Duodenal mucosa (tissue), 2 donors: ENCODE results near the gene VASP.

ENCODE experiments used
- H3K27ac ChIP-seq: one replicate; pipeline ENCODE4 v1.7.0; 2013; ENCODE audit warnings: low read depth, low read length
- H3K27me3 ChIP-seq, 2 donors: one replicate each; pipeline ENCODE4 v1.7.0; 2013; ENCODE audit warnings: low read length in 2 of 2, control low read depth in 1 of 2; ENCODE audit not compliant: insufficient read depth in 2 of 2, control insufficient read depth in 1 of 2
- H3K36me3 ChIP-seq, 2 donors: one replicate each; pipeline ENCODE4 v1.7.0; 2013; ENCODE audit warnings: low read length in 2 of 2, control low read depth in 1 of 2; ENCODE audit not compliant: insufficient read depth in 2 of 2, control insufficient read depth in 1 of 2
- H3K4me1 ChIP-seq, 2 donors: one replicate each; pipeline ENCODE4 v1.7.0; 2013; ENCODE audit warnings: low read length in 2 of 2, control low read depth in 1 of 2; ENCODE audit not compliant: insufficient read depth in 2 of 2, control insufficient read depth in 1 of 2
- H3K4me3 ChIP-seq, 2 donors: one replicate each; pipeline ENCODE4 v1.7.0; 2013; ENCODE audit warnings: low read length in 2 of 2, low read depth in 1 of 2
- H3K9ac ChIP-seq, 2 donors: one replicate each; pipeline ENCODE4 v1.7.0; 2013; ENCODE audit warnings: low read length in 2 of 2, low read depth in 1 of 2
- H3K9me3 ChIP-seq, 2 donors: one replicate each; pipeline ENCODE4 v1.7.0; 2013; ENCODE audit warnings: low read length in 2 of 2, control low read depth in 1 of 2; ENCODE audit not compliant: control insufficient read depth in 1 of 2

Gene VASP

GRCh38 chr19:45497791-45498190 is 9.5 kb upstream of the VASP start:
- no peaks in the 10 kb centered on the region for H3K36me3 ChIP-seq
- H3K27me3 ChIP-seq: peaks cover 13 to 23% of the 10 kb centered on the region in 2 donors
- no peaks in the 10 kb centered on the region for H3K9me3 ChIP-seq
- H3K4me1 ChIP-seq: peaks cover 29 to 35% of the 10 kb centered on the region in 2 donors
- H3K27ac ChIP-seq: no peak overlapping the region
- H3K4me3 ChIP-seq: no peak overlapping the region
- H3K9ac ChIP-seq: no peak overlapping the region

- Histone ChIP-seq H3K27ac (no peak within 1 kb of the TSS), H3K9ac (peak within 1 kb of the TSS; percentile 48 to 57), H3K4me3 (peak within 1 kb of the TSS; percentile 55 to 64), H3K4me1 (peaks cover 29% of the 10 kb centered on the region in 2 donors), H3K9me3 (no peaks in the 10 kb centered on the region), H3K36me3 (no peaks in the 10 kb centered on the region), H3K27me3 (peaks cover 13 to 23% of the 10 kb centered on the region in 2 donors)
Observed at GRCh38 chr19:45498411-45499195, 8.7 kb upstream of the VASP start, which contains the start of gene PPM1N. PPM1N (plus strand) TSS chr19:45498443; CDS start chr19:45498473, 30 bp downstream.

- Histone ChIP-seq H3K9ac (no peak overlapping the region), H3K4me3 (peak overlapping the region in 1 of 2 donors; percentile 47), H3K27me3 (peaks cover 13 to 23% of the 10 kb centered on the region in 2 donors)
Observed at GRCh38 chr19:45499196-45500180, 7.8 kb upstream of the VASP start.

GRCh38 chr19:45500918-45501729 is 6.2 kb upstream of the VASP start:
- Histone ChIP-seq H3K27ac (no peak overlapping the region), H3K27me3 (peaks cover 0 to 13% of the 10 kb centered on the region in 2 donors), H3K9me3 (no peaks in the 10 kb centered on the region), H3K4me1 (peaks cover 27 to 30% of the 10 kb centered on the region in 2 donors), H3K4me3 (no peak overlapping the region), H3K36me3 (no peaks in the 10 kb centered on the region), H3K9ac (no peak overlapping the region)

More at GRCh38 chr19:45499196-45500180, 7.8 kb upstream of the VASP start:
- Histone ChIP-seq H3K9me3 (no peaks in the 10 kb centered on the region), H3K4me1 (peaks cover 29% of the 10 kb centered on the region in 2 donors), H3K36me3 (no peaks in the 10 kb centered on the region), H3K27ac (no peak overlapping the region)

- Histone ChIP-seq H3K27me3 (peaks cover 0 to 12% of the 10 kb centered on the region in 2 donors), H3K27ac (no peak overlapping the region), H3K9ac (no peak overlapping the region), H3K36me3 (no peaks in the 10 kb centered on the region), H3K4me3 (no peak overlapping the region), H3K4me1 (peaks cover 24 to 26% of the 10 kb centered on the region in 2 donors), H3K9me3 (no peaks in the 10 kb centered on the region)
Observed at GRCh38 chr19:45501730-45502014, 5.6 kb upstream of the VASP start.

GRCh38 chr19:45502111-45502510 is 5.2 kb upstream of the VASP start:
- no peak overlapping the region for H3K27ac ChIP-seq
- peaks cover 0 to 12% of the 10 kb centered on the region in 2 donors for H3K27me3 ChIP-seq
- H3K36me3 ChIP-seq: no peaks in the 10 kb centered on the region
- no peak overlapping the region for H3K4me3 ChIP-seq
- no peak overlapping the region for H3K9ac ChIP-seq
- H3K4me1 ChIP-seq: peaks cover 23 to 25% of the 10 kb centered on the region in 2 donors
- no peaks in the 10 kb centered on the region for H3K9me3 ChIP-seq

- H3K4me1 ChIP-seq: peaks cover 12% of the 10 kb centered on the region in 2 donors
- no peak overlapping the region for H3K9ac ChIP-seq
- H3K4me3 ChIP-seq: no peak overlapping the region
- peaks cover 0 to under 1% of the 10 kb centered on the region in 2 donors for H3K27me3 ChIP-seq
- no peaks in the 10 kb centered on the region for H3K9me3 ChIP-seq
- H3K27ac ChIP-seq: no peak overlapping the region
- H3K36me3 ChIP-seq: no peaks in the 10 kb centered on the region
Observed at GRCh38 chr19:45503909-45504308, 3.4 kb upstream of the VASP start.

GRCh38 chr19:45505151-45505995 is 1.9 kb upstream of the VASP start:
- Histone ChIP-seq H3K9me3 (no peaks in the 10 kb centered on the region), H3K27ac (no peak overlapping the region), H3K4me3 (no peak overlapping the region), H3K36me3 (no peaks in the 10 kb centered on the region), H3K9ac (peak overlapping the region in 1 of 2 donors; percentile 51), H3K4me1 (peaks cover 4 to 13% of the 10 kb centered on the region in 2 donors), H3K27me3 (no peaks in the 10 kb centered on the region)

- Histone ChIP-seq H3K4me3 (peak overlapping the region; percentile 56 to 95), H3K36me3 (no peaks in the 10 kb centered on the region), H3K9ac (peak overlapping the region; percentile 51 to 100), H3K9me3 (no peaks in the 10 kb centered on the region), H3K4me1 (peaks cover 4 to 14% of the 10 kb centered on the region in 2 donors), H3K27me3 (no peaks in the 10 kb centered on the region), H3K27ac (peak overlapping the region; percentile 96)
Observed at GRCh38 chr19:45505996-45506245, 1.4 kb upstream of the VASP start.
